Upper lobe of right lung (tissue), 1 donor: Measurements from ENCODE around the gene GFY. TPM values are rescaled to one million over a fixed set of nuclear protein-coding genes. Genes with fewer than 3 reads are reported as not detected.

ENCODE experiments used
- ATAC-seq: fragments of 200-7000 bp; cut with Tn5 transposase; one replicate; pipeline ENCODE4 v1.9.1; 2020; ENCODE audit warnings: mild to moderate bottlenecking, moderate library complexity
- DNase-seq: peaks from one replicate; pipeline ENCODE4 v3.0.0-alpha.2; 2020
- H3K27ac ChIP-seq: fragments of 200-600 bp; one replicate; pipeline ENCODE4 v1.8.0; 2022
- H3K27me3 ChIP-seq: fragments of 200-600 bp; one replicate; pipeline ENCODE4 v1.8.0; 2022; ENCODE audit warnings: mild to moderate bottlenecking
- H3K36me3 ChIP-seq: fragments of 200-600 bp; one replicate; pipeline ENCODE4 v1.8.0; 2022
- H3K4me1 ChIP-seq: fragments of 200-600 bp; one replicate; pipeline ENCODE4 v1.8.0; 2022
- H3K4me3 ChIP-seq: fragments of 200-600 bp; one replicate; pipeline ENCODE4 v1.8.0; 2022; ENCODE audit warnings: mild to moderate bottlenecking
- H3K9me3 ChIP-seq: fragments of 200-600 bp; one replicate; pipeline ENCODE4 v1.8.0; 2022
- CTCF ChIP-seq: fragments of 200-600 bp; IDR thresholded peaks from one replicate; pipeline ENCODE4 v1.8.0; 2022; ENCODE audit warnings: antibody characterized with exemption
- intact Hi-C: fragments of 100-400 bp; cut with DNase I; formaldehyde crosslinking; loops from one replicate; pipeline ENCODE4 v1.11.0; 2022
- total RNA-seq: library from RNA; stranded (reverse); fragmentation: NEBNext Ultra II Directional; extraction: Animal tissue kit (Norgen Biotek cat#: 25700); gene quantifications from one replicate; pipeline ENCODE4 v1.2.1, GENCODE V29; 2021
- donor health status: DM: no; HTN: yes; CAD: no; lungs with severe emphysema.

Gene GFY
- total RNA-seq, 1 donor from 2014 or later: not detected

- no peak for TF ChIP-seq CTCF
- intact Hi-C loops: no loop called here
- Histone ChIP-seq H3K4me3 (peak within 1 kb of the TSS; percentile 31), H3K27ac (no peak within 1 kb of the TSS), H3K27me3 (peaks cover 9% of the 10 kb centered on the region), H3K9me3 (no peaks in the 10 kb centered on the region), H3K4me1 (no peaks in the 10 kb centered on the region), H3K36me3 (no peaks in the 10 kb centered on the region)
- peak; percentile 92 for DNase-seq
- peak; percentile 84 for ATAC-seq
Measured at GRCh38 chr19:49387936-49388372, 37.2 kb upstream of the GFY start, which contains the start of gene KASH5. Gene KASH5, plus strand, starts transcription at chr19:49388249. Its CDS starts 2,635 bp downstream, at chr19:49390884.

- no peak overlapping the region for H3K4me3 ChIP-seq
- H3K27ac ChIP-seq: no peak overlapping the region
- DNase-seq (no peak), ATAC-seq (no peak)
- no peaks in the 10 kb centered on the region for H3K36me3 ChIP-seq
- H3K9me3 ChIP-seq: no peaks in the 10 kb centered on the region
- no peak for TF ChIP-seq CTCF
- intact Hi-C loops: no loop called here
- no peaks in the 10 kb centered on the region for H3K4me1 ChIP-seq
- peaks cover 9% of the 10 kb centered on the region for H3K27me3 ChIP-seq
Measured at GRCh38 chr19:49389406-49389805, 35.8 kb upstream of the GFY start.

- H3K9me3 ChIP-seq: no peaks in the 10 kb centered on the region
- peaks cover 2% of the 10 kb centered on the region for H3K27me3 ChIP-seq
- TF ChIP-seq CTCF: no peak
- no peaks in the 10 kb centered on the region for H3K36me3 ChIP-seq
- DNase-seq: no peak
- no peaks in the 10 kb centered on the region for H3K4me1 ChIP-seq
- intact Hi-C loops: loop anchor here (5.0 kb wide), 1 partner anchor 52 kb away; the partner anchor contains the start of gene SLC17A7
- H3K4me3 ChIP-seq: no peak overlapping the region
- no peak for ATAC-seq
- H3K27ac ChIP-seq: no peak overlapping the region
Measured at GRCh38 chr19:49390131-49390928, 34.9 kb upstream of the GFY start.

GRCh38 chr19:49390929-49391359 is 34.2 kb upstream of the GFY start:
- DNase-seq (no peak), ATAC-seq (no peak)
- intact Hi-C loops: loop anchor here (5.0 kb wide), 1 partner anchor 51 kb away; the partner anchor contains the start of gene SLC17A7
- no peak for TF ChIP-seq CTCF
- H3K27me3 ChIP-seq: no peaks in the 10 kb centered on the region
- no peak overlapping the region for H3K4me3 ChIP-seq
- H3K4me1 ChIP-seq: no peaks in the 10 kb centered on the region
- H3K9me3 ChIP-seq: no peaks in the 10 kb centered on the region
- no peaks in the 10 kb centered on the region for H3K36me3 ChIP-seq
- H3K27ac ChIP-seq: no peak overlapping the region

- intact Hi-C loops: loop anchor here (5.0 kb wide), 1 partner anchor 51 kb away; the partner anchor contains the start of gene SLC17A7
- H3K9me3 ChIP-seq: no peaks in the 10 kb centered on the region
- no peaks in the 10 kb centered on the region for H3K4me1 ChIP-seq
- H3K4me3 ChIP-seq: no peak overlapping the region
- peak; percentile 84 for ATAC-seq
- TF ChIP-seq CTCF: peak; percentile 84
- no peaks in the 10 kb centered on the region for H3K36me3 ChIP-seq
- peak; percentile 89 for DNase-seq
- H3K27me3 ChIP-seq: no peaks in the 10 kb centered on the region
- H3K27ac ChIP-seq: no peak overlapping the region
Measured at GRCh38 chr19:49391581-49392399, 33.4 kb upstream of the GFY start.
